Activated CD4-positive, alpha-beta T cell treated with anti-CD3 and anti-CD28 coated beads, Interleukin-2, amount 50 U/mL, for 16 hours (primary cell): Measurements from ENCODE around the gene PDE6D.
A peak's percentile ranks its signal among the peaks of the same experiment; 100 is the strongest.

Source experiments
- DNase-seq: peaks from one replicate; pipeline ENCODE4 v3.0.0-alpha.2; 2020

PDE6D gene

DNA sequence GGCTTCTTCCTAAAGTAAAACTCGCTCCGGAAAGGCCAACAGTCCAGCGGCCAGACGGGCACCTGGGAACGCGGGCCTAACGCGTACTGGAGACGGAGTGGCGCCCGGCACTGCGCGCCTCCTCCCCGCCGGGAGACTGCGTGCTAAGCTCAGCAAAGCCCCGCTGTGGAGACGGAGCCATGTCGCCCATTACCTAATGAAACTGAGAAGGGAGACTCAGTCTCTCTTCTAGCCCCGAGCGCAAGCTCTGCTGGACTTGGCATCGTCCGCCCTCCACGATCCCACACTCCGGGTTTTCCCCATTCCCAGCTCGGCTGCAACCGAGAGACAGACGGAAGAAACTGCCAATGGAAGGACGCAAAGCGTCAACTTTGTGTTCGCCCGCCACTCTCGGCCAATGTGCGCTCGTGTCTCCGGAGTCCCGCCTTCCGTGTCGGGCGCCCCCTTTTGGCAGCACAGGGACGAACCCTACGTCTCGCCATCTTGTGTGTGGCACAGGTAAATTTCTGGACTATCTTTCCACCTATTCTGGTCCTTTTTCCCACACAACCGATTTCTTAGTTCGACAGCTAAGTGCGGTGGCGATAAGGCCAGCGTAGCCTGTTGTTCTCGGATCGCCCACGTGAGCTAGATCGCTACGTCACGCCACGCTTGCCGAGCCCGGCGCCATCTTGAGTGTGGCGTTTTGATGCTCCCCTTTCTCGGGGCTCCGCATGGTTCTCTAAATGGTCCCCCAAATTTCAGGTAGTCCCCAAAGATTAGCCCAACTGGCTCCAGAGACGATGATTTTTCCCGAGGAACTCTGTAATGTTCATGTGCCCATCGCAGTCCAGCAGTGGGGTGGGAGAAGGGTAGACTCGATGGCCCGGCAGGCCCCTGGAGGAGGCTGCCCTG lies 74.1 kb downstream of the PDE6D start:
- peak; percentile 98 for DNase-seq

DNA sequence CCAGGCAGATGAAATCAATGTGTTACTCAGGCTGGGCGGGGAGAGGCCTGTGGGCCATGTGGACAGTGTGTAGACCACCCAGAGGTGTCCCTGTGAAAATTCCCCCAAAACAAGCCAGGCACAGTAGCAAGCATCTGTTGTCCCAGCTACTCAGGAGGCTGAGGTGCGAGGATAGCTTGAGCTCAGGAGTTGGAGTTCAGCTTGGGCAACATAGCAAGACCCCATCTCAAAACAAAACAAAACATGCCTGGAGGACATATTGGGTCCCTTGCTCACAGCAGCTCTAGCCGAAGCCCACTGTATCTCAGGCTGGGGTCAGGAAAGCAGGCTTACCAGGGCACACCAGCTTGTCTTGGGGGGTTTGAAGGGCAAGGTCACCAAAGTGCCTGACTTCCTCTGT lies 77.1 kb downstream of the PDE6D start:
- no peak for DNase-seq

- DNase-seq, result no peak
Measured at GRCh38 chr2:231701456-231702373, 79.4 kb downstream of the PDE6D start.

DNA sequence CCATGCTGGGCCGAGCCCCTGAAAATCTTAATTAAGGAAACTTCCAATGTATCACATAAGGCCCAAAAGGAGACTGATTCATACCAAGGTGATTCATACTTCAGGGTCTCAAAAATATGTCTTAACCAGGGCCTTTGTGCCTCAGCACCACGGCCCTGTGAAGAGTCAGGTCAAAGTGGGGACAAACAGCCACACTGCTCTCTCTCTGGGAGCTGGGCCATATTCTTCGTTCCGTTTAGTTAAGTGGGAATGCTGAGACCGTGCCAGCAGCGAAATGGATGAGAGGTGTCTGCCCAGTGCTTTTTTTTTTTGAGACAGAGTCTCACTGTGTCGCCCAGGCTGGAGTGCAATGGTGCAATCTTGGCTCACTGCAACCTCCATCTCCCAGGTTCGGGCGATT lies 82.1 kb downstream of the PDE6D start:
- no peak for DNase-seq

- DNase-seq, result no peak
Measured at GRCh38 chr2:231696004-231696367, 85.1 kb downstream of the PDE6D start.

DNA sequence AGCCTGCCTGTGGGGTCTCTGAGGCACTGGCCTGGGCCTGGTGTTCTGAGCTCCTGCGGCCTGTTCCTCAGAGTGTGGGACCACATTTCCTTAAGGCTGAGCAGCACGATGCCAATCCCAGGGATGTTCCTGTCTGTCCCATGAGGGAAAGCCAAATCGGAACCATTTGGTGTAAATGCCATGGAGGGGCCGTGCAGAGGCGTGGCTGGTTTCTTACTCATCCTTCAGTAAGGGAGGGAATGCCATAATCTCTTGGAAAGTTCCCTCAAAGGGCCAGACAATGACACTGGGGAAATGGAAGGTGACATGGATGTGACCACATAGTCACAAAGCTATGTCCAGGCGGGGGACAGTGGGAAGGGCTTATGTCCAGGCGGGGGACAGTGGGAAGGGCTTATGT lies 87.1 kb downstream of the PDE6D start:
- no peak for DNase-seq

GRCh38 chr2:231692847-231693246 lies 88.2 kb downstream of the PDE6D start:
- DNase-seq, result no peak

GRCh38 chr2:231691251-231691772 lies 89.8 kb downstream of the PDE6D start:
- DNase-seq, result no peak

GRCh38 chr2:231689124-231689893 lies 91.8 kb downstream of the PDE6D start:
- DNase-seq, result no peak

GRCh38 chr2:231688719-231689118 lies 92.4 kb downstream of the PDE6D start:
- no peak for DNase-seq

DNA sequence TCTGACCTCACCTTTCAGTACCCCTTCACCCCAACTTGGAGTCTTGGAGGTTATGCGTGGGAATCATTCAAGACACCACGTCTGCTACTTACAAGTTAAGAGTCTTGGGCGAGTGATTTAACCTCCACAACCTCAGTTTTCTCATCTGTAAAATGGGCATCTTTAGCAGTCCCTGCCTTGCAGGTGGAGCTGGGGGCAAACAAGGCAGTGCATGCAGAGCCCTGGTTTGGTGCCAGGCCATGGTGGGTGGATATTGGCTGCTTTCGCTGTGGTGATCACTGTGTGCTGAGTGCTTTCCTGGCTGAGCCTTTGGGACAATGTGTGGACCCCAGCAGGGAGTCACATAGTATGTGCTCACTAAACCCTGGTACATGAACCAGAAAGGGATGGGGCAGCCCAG lies 93.1 kb downstream of the PDE6D start:
- no peak for DNase-seq

DNA sequence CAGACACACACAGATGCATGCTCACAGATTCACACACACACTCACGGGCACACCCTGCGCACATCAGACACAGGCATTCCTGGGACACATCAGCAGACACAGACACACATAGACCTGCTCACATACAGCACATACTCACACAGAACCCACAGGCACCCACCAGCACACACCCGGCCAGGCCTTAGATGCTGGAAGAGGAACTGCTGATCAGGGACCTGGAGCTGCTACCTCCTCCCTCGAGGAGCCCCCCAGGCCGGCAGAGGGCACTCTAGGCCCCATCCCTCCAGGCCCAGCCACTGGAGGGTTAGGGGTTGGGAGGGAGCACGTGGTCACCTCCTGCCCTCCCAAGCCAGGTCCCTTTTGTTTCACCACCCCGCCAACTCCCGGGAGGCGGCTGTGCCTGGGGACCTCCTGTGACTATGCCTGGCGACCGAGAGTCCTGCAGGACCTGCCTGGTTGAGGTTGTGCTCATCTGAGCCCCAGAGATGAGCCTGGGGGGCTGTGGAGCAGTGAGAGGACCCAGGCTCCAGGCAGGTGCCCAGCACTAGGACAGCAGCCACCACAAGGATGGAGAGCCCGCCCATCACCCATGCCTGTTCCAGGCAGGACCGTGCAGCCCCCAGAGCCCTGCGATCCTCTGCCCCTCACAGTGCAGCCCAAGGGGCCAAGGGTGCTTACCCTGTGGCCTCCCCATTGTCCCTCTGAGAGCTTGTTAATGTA lies 93.8 kb downstream of the PDE6D start:
- peak; percentile 67 for DNase-seq

- no peak for DNase-seq
Measured at GRCh38 chr2:231686192-231687100, 94.6 kb downstream of the PDE6D start.

DNA sequence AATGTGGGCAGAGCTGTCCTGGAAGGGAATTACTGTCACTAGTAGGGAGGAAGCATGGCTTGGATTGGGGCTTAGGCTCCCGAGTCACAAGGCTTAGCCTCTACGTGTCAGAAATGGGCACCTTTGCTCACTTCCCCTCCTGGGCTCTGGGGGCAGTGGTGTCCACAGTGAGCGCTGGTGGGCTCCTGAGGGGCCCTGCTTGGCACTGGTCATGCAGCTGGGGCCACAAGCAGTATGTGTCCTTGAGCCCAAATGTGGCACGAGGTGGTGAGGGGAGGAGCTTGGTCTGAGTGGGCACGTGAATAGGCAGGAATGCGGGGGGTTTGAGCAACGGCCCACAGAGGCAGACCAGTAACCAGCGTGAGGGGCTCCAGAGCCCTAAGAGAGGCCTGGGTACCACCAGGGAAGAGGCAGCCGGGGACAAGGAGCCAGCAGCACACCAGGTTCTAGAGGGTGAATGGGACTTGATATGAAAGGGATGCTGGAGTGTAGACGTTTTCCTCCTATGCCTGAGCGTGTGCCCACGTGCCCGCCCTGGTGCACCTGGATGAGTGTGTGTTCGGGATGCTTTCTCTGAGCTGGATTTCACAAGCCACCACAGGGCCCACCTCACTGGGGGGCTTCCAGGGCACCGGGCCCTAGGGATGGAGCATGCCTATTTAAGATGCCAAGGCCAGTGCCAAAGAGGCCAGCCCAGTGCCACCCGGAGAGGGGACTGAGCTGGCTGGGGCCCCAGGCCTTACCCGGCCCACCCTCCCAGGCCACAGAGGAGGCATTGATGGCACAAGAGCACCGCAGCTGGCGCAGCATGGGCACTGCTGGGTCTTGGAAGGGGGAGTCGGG lies 95.5 kb downstream of the PDE6D start:
- DNase-seq, result no peak

- no peak for DNase-seq
Measured at GRCh38 chr2:231684314-231685223, 96.5 kb downstream of the PDE6D start.

GRCh38 chr2:231683292-231684235 lies 97.5 kb downstream of the PDE6D start:
- no peak for DNase-seq

- DNase-seq, result no peak
Measured at GRCh38 chr2:231682603-231683291, 98.3 kb downstream of the PDE6D start.
